Nephron progenitor cell (in vitro differentiated cells): ENCODE measurements around the gene NRG3.

ENCODE experiments used
- DNase-seq: peaks from one replicate; pipeline ENCODE4 v3.0.0; 2021
- H3K27ac Mint-ChIP-seq: 2 replicates; pipeline ENCODE4 v1.8.0; 2021; ENCODE audit warnings: mild to moderate bottlenecking, moderate library complexity, mixed read lengths
- H3K27me3 Mint-ChIP-seq: 2 replicates; pipeline ENCODE4 v1.8.0; 2021; ENCODE audit warnings: mild to moderate bottlenecking, low read depth, mixed read lengths; ENCODE audit not compliant: poor library complexity
- H3K36me3 Mint-ChIP-seq: 2 replicates; pipeline ENCODE4 v1.8.0; 2021; ENCODE audit warnings: low read depth, mixed read lengths
- H3K4me1 Mint-ChIP-seq: 2 replicates; pipeline ENCODE4 v1.8.0; 2021; ENCODE audit warnings: mixed read lengths
- H3K4me3 Mint-ChIP-seq: 2 replicates; pipeline ENCODE4 v1.8.0; 2021; ENCODE audit warnings: mild to moderate bottlenecking, moderate library complexity, mixed read lengths
- H3K9me3 Mint-ChIP-seq: 2 replicates; pipeline ENCODE4 v1.8.0; 2021; ENCODE audit warnings: mild to moderate bottlenecking, moderate library complexity, mixed read lengths
- TF ChIP-seq, protein P1 (sequence below): fragments of 200-600 bp; sonication (generic); IDR thresholded peaks from 2 replicates; pipeline ENCODE4 v1.5.0; 2021; ENCODE audit warnings: antibody characterized with exemption

NRG3 gene

DNA sequence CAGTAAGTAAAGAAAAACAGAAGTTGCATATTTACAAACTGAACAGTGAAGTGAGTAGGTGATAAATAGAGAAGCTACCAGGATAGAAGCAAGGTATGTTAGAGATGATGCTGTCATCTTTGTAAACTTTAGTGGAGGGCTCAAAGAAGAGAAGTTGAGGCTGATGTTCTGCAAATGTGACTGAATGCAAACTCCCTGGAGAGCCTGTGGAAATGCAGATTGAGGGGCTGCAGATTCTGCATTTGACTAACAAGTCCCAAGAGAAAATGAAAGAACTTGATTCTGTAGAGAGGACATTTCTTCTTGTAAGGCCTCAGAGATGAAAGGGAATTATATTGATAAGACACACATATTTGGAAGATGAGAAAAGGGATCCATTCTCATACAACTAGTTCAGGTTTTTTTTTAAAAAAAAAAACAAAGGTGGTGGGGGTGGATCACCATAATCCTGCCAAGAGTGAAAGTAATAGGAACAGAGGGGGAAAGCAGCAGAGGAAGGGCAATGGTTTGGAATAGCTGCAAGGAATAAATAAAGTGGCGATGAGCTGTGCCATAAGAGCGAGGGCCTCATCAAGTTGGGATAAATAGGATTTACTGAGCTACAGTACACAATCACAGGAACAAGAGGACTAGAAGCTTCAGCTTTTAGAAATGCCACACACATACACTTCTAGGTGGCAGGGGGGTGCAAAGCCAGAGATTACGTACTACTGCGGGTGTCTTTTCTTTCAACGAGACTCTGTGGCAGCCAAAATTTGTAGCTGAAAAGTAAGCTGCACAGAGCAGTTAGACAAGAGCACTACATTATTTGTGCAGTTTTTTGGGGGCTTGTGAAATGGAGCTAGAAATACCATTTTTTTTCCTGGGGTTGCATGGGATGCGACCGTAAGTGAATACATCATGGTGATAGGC is 778.5 kb downstream of the NRG3 start:
- H3K9me3 Mint-ChIP-seq: peaks cover 4% of the 10 kb centered on the region
- no peak overlapping the region for H3K4me3 Mint-ChIP-seq
- peaks cover 2% of the 10 kb centered on the region for H3K36me3 Mint-ChIP-seq
- peak overlapping the region; percentile 17 for H3K27ac Mint-ChIP-seq
- DNase-seq: no peak
- H3K27me3 Mint-ChIP-seq: no peaks in the 10 kb centered on the region
- peaks cover 27% of the 10 kb centered on the region for H3K4me1 Mint-ChIP-seq
- TF ChIP-seq, protein P1, sequence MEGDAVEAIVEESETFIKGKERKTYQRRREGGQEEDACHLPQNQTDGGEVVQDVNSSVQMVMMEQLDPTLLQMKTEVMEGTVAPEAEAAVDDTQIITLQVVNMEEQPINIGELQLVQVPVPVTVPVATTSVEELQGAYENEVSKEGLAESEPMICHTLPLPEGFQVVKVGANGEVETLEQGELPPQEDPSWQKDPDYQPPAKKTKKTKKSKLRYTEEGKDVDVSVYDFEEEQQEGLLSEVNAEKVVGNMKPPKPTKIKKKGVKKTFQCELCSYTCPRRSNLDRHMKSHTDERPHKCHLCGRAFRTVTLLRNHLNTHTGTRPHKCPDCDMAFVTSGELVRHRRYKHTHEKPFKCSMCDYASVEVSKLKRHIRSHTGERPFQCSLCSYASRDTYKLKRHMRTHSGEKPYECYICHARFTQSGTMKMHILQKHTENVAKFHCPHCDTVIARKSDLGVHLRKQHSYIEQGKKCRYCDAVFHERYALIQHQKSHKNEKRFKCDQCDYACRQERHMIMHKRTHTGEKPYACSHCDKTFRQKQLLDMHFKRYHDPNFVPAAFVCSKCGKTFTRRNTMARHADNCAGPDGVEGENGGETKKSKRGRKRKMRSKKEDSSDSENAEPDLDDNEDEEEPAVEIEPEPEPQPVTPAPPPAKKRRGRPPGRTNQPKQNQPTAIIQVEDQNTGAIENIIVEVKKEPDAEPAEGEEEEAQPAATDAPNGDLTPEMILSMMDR: no peak

DNA sequence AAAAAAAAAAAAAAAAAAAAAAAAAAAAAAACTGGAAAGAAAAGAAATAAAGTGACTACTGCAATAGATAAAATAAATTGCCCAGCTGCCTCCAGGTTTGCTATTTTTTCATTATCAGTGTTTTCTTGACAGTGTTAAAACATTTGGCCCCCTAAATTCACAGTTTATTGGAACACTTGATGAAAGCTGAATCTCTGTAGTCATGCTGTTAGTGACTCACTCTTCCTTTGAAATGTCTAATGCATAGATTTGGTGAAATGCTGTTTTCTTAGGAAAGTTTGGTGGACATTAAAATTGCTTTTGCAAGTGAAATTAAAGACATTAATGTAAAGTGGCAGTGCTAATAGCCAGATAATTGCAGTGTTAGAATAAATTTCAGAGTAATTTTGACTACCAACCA is 785.2 kb downstream of the NRG3 start:
- TF ChIP-seq, protein P1: no peak
- no peak overlapping the region for H3K4me3 Mint-ChIP-seq
- DNase-seq: no peak
- H3K9me3 Mint-ChIP-seq: no peaks in the 10 kb centered on the region
- H3K36me3 Mint-ChIP-seq: no peaks in the 10 kb centered on the region
- no peaks in the 10 kb centered on the region for H3K27me3 Mint-ChIP-seq
- peaks cover 21% of the 10 kb centered on the region for H3K4me1 Mint-ChIP-seq
- H3K27ac Mint-ChIP-seq: no peak overlapping the region

DNA sequence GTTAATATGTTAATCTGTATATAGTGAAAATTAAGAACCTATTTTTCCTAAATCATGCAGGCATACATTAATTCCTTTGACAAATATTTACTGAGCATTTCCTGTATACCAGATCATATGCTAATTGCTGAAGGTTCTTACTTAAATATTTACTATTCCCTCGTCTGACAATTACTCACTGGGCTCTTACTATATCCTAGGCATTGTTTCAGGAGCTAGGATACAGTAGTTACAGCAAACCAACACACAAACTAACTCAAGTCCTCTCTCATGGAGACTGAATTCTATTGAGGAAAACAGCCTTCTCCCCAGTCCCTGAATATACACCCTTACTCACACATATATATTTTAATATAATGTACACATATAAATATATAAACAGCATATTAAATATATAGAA is 786.0 kb downstream of the NRG3 start:
- Mint-ChIP-seq H3K9me3 (no peaks in the 10 kb centered on the region), H3K36me3 (no peaks in the 10 kb centered on the region), H3K4me1 (peaks cover 21% of the 10 kb centered on the region), H3K27ac (no peak overlapping the region), H3K4me3 (no peak overlapping the region), H3K27me3 (no peaks in the 10 kb centered on the region)
- no peak for DNase-seq
- TF ChIP-seq, protein P1: no peak

DNA sequence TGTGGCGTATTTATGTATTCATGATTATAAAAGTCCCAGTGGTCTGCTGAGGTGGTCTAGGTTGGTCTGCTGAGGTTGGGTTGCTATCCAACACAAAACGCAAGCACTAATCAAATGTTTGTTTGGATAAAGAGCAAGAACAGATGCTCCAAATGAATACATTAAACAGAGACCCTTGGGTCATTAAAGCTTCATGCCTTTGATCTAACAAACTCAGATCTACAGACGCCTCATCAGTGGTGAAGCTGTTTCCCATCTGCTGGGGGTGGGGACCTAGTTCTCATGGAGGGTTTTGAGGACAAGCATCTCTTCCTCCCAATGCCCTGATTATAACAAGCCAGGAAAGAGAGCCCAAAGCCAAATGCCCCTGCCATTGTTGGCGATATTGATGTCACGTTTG is 786.7 kb downstream of the NRG3 start:
- Mint-ChIP-seq H3K27ac (no peak overlapping the region), H3K4me1 (peaks cover 21% of the 10 kb centered on the region), H3K4me3 (no peak overlapping the region), H3K36me3 (no peaks in the 10 kb centered on the region), H3K9me3 (no peaks in the 10 kb centered on the region), H3K27me3 (no peaks in the 10 kb centered on the region)
- DNase-seq: no peak
- TF ChIP-seq, protein P1: no peak

DNA sequence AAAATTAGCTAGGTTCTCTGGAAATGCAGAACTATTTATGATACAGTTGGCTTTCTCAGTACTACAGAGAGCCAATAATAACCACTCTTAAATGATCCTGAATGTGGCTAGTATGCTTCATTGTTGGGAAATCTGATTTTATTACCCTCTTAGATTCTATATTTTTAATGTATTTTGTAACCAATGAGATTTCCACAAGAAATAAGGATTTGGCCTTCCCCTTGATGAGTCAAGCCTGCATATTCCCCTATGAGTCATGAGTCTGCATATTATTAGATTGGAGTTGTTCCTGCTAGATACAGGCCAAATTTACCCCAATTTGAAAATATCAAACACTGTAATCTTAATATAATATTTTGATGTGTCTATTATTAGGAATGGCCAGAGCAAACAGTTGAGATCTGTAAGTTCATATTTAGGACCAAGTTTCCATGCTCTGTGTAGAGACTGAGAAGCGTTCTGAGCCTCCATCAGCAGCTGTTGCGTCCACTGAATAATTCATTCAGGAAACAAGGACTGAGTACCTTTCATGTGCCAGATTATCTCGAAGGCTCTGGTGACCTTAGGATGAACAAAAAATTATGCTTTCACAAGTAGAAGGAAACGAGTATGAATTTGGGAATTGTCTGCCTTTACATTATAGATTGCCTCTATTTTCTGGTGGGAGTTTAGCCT is 793.4 kb downstream of the NRG3 start:
- no peak overlapping the region for H3K27ac Mint-ChIP-seq
- TF ChIP-seq, protein P1: no peak
- H3K36me3 Mint-ChIP-seq: no peaks in the 10 kb centered on the region
- H3K9me3 Mint-ChIP-seq: peaks cover 5% of the 10 kb centered on the region
- H3K27me3 Mint-ChIP-seq: no peaks in the 10 kb centered on the region
- no peak overlapping the region for H3K4me3 Mint-ChIP-seq
- no peak for DNase-seq
- peaks cover 2% of the 10 kb centered on the region for H3K4me1 Mint-ChIP-seq
